H1 (cell line): ENCODE data around the gene PRSS22. TPM values are rescaled to one million over a fixed set of nuclear protein-coding genes. Genes with fewer than 3 reads are reported as not detected.

Source experiments
- EP300 ChIP-seq, 2 experiments: IDR thresholded peaks; 1 replicate in 1 of 2; 2 replicates in 1 of 2; pipeline ENCODE4 v1.6.1; 2011 to 2012; ENCODE audit warnings: low read depth in 2 of 2, low read length in 2 of 2, mild to moderate bottlenecking in 2 of 2, borderline replicate concordance in 1 of 2, inconsistent platforms in 1 of 2, moderate library complexity in 1 of 2
- KDM4A ChIP-seq: IDR thresholded peaks from one replicate; pipeline ENCODE4 v1.7.1; 2012; ENCODE audit warnings: low read depth, mild to moderate bottlenecking, moderate library complexity, low read length, inconsistent platforms; ENCODE audit not compliant: severe bottlenecking
- MAFK ChIP-seq: IDR thresholded peaks from 2 replicates; pipeline ENCODE4 v1.6.1; 2012; ENCODE audit warnings: low read depth, mild to moderate bottlenecking, improper control_type of control experiment, low read length
- RBBP5 ChIP-seq: IDR thresholded peaks from 2 replicates; pipeline ENCODE4 v1.7.1; 2012; ENCODE audit warnings: low read depth, mild to moderate bottlenecking, inconsistent platforms, low read length, moderate library complexity, borderline replicate concordance
- polyA plus RNA-seq, 7 experiments: library from polyadenylated mRNA; depleted of rRNA in 3 of 7; stranded (reverse) in 5 of 7; unstranded in 2 of 7; fragments of >200 nt in 5 of 7; fragments of 200-250 nt in 2 of 7; gene quantifications; 1 replicate in 5 of 7; 2 replicates in 1 of 7; 4 replicates in 1 of 7; pipeline versions ENCODE4 v1.2.1 to v1.2.3, GENCODE V29; 2011 to 2013; ENCODE audit warnings: missing spikeins in 2 of 7, mixed read lengths in 2 of 7
- total RNA-seq: library from RNA; stranded (reverse); fragmentation: NEBNext Ultra II Directional; extraction: Animal tissue kit (Norgen Biotek cat#: 25700); gene quantifications from 2 replicates; pipeline ENCODE4 v1.2.1, GENCODE V29; 2021

Gene PRSS22
- total and polyA plus RNA-seq, 2 of the 8 experiments (the other 6 are each of a cell fraction or from before 2014, with no cell fraction given), result 4.0 to 4.4 TPM

GRCh38 chr16:2836646-2837508 is 21.1 kb downstream of the PRSS22 start (continued):
- TF ChIP-seq RBBP5 (no peak), EP300 (IDR thresholded peaks at IDR 0.05; ENCODE audit: borderline replicate concordance in 1 of 2, low read depth in 2 of 2, low read length in 2 of 2) (no peak), KDM4A (no peak), MAFK (no peak)
